HG02884 (cell line): ENCODE data around the gene PPCDC.

Experiments
- ATAC-seq: cut with Tn5 transposase; IDR thresholded peaks from one replicate; pipeline ENCODE4 v1.9.1; 2021; ENCODE audit warnings: mild to moderate bottlenecking, moderate library complexity; ENCODE audit not compliant: unreplicated experiment

The PPCDC gene, protein sequence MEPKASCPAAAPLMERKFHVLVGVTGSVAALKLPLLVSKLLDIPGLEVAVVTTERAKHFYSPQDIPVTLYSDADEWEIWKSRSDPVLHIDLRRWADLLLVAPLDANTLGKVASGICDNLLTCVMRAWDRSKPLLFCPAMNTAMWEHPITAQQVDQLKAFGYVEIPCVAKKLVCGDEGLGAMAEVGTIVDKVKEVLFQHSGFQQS

DNA sequence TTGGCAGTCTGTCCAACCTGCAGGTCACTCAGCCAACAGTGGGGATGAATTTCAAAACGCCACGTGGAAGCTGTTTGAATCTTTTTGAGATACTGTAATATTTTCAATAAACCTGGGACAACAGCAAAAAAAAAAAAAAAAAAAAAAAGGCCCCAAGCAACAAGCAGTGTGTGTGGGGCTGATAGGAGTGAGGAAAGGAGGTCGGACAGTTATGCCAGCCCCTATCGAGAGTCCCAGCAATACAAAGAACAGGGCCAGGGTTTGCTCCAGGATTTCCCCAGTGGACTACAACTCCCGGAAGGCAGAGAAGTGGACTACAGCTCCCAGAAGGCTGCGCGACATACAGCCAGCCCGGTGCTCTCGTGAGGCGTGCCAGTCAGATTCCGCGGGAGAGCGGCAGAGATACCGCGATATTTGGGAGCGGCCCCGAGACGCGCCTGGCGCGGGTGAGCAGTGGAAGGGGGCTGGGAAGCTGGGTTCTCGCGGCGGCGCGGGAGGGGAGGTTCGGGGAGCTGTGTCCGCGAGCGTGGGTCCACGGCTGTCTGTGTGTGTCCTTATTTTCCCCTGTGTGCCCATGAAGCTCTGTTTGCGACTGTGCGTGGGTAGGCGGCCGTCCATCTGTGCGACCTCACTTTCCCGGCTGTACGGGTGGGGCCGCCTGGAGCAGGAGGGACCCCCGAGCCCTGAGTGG lies at the start of gene PPCDC:
Gene PPCDC, plus strand, starts transcription at position 410 of the 691 bp plus-strand sequence. CDS start 4,729 bp downstream, outside the sequence.
- ATAC-seq: peak; percentile 96

DNA sequence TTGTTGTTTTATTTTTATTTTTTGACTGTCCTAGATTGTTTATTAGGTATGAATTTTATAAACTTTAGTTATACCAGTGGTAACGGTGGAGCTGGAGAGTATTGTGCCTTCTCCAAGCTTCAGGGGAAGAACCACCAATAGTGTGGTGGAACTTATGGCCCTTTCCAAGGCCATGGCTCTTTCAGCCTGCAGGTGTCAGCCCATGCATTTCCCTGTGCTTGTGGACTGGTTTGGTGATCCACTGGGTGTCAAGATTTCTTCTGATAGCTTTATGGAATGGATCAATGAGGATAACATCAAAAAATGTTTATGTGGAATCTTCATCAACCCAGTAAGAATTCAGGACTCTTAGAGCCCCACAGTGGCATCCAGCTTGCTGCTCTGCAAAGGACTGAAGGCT lies 47.2 kb upstream of the PPCDC start:
- no peak for ATAC-seq

DNA sequence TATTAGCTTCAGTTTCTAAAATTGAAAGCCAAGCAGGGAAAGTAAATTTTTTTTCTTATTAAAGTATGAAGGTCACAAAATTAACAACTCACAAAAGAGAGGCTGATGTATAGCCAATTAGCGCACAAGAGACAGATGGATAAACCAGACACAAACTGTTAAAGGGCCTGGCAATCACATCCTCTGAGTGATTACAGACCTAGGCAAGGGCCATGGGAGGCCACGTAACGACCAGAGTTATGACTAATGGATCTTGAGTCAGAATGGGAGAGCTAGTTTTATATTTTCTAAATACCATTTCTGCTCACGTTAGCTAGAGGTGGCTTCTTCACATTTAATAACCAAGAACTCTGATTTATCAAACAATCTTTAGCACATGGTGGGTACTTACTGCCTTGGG lies 45.8 kb upstream of the PPCDC start:
- no peak for ATAC-seq

DNA sequence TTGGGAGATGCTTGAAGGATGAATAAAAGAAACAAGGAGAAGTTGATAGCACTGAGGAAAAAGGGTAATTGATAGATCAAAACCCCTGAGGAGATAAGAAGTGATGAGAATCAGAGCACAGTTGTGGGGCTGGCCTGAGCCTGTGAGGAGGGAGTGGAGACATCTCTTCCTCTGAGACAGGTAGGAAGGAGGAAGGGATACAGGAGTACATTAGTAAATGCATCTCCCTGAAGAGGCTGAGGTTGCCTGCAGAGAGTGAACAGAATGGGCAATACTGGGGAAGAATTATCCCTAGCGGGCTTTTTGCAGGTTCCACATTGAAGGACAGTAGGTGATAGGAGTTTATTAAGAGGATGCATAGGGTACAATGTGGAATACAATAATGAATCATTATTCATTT lies 45.3 kb upstream of the PPCDC start:
- no peak for ATAC-seq

DNA sequence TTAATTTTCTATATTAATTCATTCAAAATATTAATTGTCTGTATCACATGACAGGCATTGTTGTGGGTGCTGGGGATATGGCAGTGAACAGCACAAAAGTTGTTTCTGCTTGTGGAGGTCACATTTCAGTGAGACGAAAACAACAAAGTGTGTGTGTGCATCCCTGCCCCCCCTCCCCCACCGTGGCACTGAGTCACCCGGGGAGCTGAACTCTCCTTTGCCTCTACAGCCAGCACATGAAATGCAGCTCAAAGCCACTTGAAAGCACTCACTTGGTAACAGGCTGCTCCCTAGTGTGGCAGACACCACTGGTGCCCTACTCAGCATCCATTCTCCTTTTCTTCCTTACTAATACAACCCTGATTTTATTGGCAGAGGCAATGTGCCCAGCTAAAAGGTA lies 44.9 kb upstream of the PPCDC start:
- ATAC-seq: no peak

DNA sequence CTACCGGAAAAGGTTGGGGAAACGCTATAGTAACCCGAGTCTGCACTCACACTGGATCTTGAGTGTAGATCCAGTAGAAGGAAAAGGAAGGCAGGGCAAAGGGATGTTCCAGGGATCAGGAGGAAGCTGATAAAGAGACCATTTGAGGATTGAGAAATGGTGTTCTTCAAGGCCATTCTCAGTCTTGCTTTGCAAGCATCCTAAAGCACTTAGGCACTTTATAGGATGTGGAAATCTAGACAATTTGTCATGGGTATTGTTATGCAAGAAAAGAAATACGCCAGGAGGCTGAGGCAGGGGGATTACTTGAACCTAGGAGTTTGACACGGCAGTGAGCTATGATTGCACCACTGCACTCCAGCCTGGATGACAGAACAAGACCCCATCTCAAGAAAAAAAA lies 41.2 kb upstream of the PPCDC start:
- ATAC-seq: no peak

DNA sequence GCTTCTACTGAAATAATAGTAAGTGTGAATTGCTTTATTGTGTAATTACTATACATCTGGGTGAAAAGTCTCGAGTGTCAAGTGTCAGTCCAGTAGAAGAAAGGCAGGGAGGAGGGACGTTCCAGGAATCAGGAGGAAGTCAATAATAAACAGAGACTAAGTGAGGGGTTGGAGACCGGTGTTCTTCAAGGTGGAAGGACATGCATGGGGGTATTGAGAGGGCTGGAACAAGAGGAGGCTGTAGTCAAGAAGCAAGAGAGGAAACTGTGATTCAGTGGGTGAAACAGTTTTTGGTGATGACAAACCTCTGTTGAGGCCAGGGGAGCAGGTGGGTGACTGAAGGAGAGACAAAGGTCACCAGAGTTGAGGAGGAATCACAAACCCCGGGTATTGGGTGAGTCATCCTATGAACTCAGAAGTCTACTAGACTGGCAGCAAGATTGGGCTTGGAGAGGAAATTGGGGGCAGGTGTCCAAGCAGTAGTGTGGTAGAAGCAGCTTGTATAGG lies 39.6 kb upstream of the PPCDC start:
- ATAC-seq: no peak

DNA sequence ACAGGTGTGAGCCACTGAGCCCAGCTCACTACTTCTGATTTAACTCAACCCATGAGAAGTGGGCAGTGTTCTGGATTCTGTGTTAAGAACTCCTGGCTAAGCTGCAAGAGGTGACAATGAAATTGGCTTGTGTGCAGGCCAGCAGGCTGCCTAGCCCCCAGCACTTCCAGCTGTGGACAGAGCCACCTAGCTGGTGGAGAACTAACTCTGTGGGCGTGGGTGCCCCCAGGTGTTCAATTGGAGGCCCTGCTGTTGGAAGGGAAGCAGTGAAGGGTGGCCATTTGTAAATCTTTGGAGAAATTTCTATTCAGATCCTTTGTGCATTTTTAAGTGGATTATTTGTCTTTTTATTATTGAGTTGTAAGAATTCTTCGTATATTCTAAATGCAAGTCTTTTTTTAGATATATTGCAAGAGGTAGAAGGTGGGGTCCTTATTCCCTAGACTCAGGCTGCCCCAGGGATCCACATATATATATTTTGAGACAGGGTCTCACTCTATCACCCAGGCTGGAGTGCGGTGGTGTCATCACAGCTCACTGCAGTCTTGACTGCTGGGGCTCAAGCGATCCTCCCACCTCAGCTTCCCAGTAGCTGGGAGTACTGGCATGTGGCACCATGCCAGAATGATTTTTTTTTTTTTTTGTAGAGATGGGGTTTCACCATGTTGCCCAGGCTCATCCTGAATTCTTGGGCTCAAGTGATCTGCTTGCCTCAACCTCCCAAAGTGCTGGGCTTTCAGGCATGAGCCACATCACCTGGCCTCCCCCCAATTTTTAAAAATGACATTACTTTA lies 35.2 kb upstream of the PPCDC start:
- ATAC-seq: no peak

DNA sequence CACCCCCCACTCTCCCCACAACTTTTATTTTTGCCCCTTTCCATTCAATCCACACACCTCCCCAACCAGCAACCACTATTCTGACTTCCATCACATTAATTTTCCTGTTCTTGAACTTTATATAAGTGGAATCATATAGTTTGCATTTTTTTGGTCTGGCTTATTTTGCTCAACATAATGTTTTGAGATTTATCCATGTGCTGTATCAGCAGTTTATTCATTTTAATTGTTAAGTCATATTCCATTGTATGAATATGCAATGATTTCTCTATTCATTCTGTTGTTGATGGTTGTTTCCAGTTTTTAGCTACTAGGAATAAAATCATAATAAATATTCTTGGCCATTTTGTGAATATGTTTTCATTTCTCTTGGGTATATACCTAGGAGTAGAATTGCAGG lies 33.9 kb upstream of the PPCDC start:
- no peak for ATAC-seq

DNA sequence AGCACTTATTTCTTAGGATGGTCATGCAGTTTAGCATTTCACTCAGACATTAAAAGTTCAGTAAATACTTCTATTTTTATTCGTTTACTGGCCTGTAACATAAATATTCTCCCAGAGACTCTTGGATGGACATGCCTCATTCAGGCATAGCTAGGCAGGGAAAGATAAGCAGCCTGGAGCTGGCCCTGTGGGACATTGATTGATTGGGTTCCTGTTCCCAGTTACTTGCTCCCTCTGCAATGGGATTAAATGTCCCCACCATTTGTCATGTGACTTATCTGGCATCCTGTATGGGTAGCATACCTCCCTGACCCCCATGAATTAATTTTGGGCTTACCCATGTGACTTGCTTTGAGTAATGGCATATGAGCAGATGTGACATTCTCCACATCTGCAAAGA lies 30.8 kb upstream of the PPCDC start:
- no peak for ATAC-seq

DNA sequence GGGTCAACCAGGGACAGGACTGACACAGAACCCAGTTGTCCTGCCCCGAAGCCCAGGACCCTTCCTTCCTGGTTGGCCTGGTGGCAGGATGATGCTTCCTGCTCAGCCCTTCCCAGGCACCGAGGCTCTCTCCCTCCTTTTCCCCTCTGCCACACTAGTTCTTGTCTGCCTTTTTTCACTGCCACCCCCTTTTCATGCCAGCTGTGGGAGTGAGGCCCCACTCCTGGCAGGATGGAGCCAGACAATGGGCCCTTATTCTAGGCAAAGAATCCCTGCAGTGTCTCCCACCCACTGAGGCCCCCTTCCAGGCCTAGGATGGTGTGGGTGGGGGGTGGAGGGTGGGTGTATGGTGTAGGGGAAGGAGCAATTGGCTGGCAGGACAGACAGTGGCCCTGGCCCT lies 29.2 kb upstream of the PPCDC start:
- no peak for ATAC-seq

DNA sequence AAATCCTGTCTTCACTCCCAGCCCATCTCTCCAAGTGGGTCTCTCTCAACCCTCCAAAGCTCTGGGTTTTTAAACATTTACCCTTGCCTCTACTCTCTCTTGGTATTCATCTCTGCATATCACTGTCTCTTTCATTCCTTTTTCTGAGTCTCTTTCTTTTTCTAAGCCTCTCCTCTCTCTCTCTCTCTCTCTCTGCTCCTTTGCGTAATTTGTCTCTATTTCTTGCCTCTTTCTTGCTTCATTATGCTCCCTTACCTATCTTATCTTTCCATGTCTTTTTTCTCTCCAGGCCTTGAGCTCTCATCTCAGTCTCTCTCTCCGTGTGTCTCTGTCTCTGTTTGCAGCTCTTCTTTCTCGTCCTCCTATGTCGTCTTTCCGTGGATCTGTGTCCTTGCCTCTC lies 28.7 kb upstream of the PPCDC start:
- ATAC-seq: no peak

DNA sequence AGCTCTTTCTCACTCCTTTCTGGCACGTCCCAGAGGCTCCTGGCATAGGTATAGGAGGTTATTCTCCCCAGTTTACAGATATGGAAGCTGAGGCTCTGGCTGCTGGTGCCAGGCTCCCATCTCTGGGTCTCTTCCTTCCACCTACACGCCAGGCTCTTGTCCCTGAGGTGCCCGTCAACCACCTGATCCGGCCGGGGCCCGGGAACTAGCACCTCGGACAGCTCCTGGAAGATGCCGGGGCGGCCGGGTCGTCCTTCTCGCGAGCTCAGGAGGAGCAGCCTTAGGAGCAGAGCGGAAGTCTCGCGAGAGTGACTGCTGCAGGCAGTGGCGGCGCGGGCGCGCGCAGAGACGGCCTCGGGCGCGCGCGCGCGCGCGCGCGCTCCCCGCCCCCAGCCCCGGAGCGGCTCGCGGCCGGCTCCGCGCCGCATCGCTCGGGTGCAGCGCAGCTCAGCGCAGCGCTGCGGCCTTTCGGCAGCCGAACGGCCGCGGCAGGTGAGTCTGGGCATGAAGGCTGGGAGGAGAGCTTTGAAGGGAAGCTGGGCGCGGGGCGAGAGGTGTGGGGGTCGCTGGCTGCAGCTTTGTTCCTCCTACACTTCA lies 28.1 kb upstream of the PPCDC start, which contains the start of gene SCAMP5:
Gene SCAMP5, plus strand, starts transcription at position 382 of the 597 bp plus-strand sequence. CDS start 16,277 bp downstream, outside the sequence.
- no peak for ATAC-seq

DNA sequence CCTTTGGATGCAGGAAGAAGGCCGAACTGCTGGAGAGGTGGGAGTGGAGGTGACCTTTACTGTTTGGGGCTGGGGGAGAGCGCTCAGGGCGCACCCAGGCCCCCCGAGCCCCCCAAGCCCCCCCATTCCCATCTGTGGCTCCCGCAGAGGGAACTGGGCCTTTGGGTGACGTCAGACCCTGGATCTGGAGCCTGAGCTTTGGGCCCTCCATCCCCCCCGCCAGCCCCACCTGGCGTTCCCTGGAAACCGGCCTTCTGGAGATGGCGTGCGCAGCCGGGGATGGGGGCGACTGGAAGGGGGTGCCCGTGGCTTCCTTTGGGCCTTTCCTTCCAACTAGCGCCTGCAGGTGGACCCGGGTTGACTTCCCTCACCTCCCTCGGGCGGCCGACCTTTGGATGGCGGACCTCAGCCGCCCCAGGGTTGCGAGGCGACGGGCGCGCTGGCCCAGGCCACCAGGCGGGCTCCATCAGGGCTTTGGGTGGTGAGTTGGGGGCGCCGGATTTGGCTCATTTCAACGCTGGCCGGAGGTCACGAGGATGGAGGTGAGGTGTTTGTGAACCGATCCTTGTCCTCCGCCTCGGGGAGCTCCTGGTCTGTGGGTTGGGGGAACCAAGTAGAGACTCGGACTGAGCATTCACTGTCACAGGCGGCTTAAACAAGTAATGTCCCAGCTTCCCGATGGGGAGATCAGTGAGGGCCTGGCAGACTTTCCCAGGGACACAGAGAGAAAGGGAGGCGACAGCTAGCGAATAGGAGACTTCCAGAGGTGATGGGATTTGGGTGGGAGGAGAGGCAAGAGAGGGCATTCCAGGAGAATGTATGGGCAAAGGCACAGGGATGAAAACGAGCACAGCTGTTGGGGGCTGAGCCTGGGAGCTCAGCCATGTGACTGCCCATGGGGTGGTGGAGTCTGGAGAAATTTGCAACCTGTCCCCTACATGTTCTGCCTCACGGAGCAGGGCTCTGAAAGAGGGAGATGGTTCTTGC lies 27.3 kb upstream of the PPCDC start:
- no peak for ATAC-seq

DNA sequence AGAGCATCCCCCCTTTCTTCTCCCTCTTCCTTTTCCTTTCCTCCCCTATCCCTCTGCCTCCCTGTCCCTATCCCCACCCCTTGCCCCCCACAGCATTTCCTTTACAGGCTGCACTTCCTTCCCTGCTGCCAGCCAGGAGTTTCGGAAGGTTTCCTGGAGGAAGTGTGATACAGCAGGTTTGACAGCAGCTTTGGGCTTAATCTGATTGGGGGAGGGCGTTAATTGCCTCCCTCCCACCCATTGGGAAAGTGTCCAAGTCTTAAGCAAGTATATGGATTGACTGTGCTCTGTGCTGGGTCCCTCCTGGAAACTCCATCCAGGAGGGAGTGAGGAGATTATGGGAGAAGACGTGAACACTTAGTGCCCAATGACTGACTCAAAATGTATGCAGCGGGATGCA lies 26.2 kb upstream of the PPCDC start:
- no peak for ATAC-seq

DNA sequence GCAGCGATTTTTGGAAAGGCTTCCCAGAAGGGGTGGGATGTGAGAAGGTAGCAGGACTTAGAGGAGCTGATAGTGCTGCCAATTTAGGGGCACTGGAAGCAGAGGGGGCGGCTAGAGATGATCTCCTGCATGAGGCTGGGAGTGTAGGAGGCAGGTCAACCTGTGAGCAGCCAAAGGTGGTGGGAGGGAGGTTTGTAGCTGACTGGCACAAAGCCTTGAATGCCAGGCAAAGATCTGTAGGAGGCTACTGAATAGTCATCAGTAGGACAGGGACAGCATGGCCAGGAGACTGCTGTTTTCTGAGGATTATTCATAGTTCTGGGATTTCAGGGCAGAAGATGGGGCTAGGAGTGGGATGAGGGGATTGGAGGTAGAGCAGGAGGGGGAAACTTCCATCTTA lies 25.8 kb upstream of the PPCDC start:
- no peak for ATAC-seq

DNA sequence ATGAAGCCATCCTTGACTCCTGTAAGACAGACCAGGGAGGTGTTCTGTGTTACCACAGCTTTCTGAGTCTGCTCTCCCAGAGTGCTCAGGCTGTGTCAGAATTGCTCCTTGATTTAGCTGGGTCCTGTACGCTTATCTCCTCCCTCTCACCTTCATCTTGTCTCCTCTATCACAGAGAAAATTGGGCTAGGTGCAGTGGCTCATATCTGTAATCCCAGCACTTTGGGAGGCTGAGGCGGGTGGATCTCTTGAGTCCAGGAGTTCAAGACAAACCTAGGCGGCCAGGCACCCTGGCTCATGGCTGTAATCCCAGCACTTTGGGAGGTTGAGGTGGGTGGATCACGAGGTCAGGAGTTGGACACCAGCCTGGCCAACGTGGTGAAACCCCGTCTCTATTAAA lies 22.1 kb upstream of the PPCDC start:
- ATAC-seq: no peak

DNA sequence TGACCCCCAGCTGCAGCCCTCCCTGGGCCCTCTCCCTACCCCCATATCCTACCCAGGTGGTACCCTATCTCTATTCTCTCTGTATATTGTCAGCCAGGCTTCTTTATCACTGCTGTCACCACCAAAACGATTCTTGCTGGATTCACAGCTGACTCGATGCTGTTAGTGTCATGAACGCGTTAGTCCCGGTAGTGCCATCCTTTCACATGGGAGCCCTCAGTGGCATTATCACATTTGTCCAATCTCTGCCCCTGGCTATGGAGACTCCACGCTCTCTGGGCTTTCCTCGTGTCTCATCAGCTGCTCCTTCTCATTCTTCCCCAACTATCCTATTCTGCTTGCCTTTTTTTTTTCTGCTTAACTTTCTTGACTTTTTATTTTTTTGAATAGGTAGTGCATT lies 21.0 kb upstream of the PPCDC start:
- ATAC-seq: no peak

DNA sequence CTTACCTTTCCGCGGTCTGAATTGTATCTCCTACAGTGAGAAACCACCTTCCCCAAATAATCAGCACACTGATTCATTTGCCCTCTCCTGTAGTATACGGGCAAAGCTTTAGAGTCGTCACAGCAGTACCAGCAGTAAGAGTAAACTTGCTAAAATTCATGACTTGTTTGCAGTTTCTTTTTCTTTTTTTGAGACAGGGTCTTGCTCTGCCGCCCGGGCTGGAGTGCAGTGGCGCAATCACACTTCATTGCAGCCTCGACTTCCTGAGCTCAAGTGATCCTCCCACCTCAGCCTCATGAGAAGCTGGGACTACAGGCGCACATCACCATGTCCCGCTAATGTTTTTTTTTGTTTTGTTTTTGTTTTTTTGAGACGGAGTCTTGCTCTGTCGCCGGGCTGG lies 16.2 kb upstream of the PPCDC start:
- no peak for ATAC-seq

DNA sequence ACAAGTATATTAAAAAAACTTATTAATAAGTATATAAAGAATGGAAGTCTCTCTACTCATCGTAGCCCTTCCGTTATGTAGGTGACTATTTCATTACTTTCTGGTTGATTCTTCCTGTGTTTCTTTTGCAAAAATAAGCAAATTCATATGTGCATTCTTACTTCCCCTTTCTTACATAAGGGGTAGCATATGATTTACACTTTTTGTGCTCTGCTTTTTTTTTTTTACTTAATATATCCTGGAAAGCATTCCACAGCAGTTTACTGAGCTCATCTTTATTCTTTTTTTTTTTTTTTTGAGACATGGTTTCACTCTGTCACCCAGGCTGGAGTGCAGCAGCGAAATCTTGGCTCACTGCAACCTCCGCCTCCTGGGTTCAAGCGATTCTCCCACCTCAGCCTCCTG lies 15.2 kb upstream of the PPCDC start:
- no peak for ATAC-seq
